ENCODE data around the gene CRACR2A. TPM values are rescaled to one million over a fixed set of nuclear protein-coding genes. Genes with fewer than 3 reads are reported as not detected.

CRACR2A gene
- total and polyA plus RNA-seq, 4 donors = 1.4 to 10.2 (median 5.5) TPM

GRCh38 chr12:3645091-3645490 lies 107.8 kb downstream of the CRACR2A start:
- 91 to 94% methylated on average over 4 of the region's 4 CpGs for WGBS, 2 donors
- no peak for ATAC-seq (ENCODE audit: insufficient read depth, low FRiP score)
- H3K27me3 ChIP-seq (ENCODE audit: control insufficient read depth in 3 of 3, insufficient read depth in 3 of 3, low read length in 2 of 3) = no peaks in the 10 kb centered on the region
- H3K4me3 ChIP-seq = no peak overlapping the region
- peaks cover 0 to 2% (median 0%) of the 10 kb centered on the region in 4 donors for H3K9me3 ChIP-seq (ENCODE audit: control insufficient read depth in 4 of 4, insufficient read depth in 3 of 4, low read length in 3 of 4)
- H3K4me1 ChIP-seq (ENCODE audit: control insufficient read depth in 5 of 5, insufficient read depth in 5 of 5, low read length in 5 of 5) = peaks cover 0 to 6% (median 0%) of the 10 kb centered on the region in 5 donors
- no peak overlapping the region for H3K9ac ChIP-seq (ENCODE audit: insufficient read depth in 1 of 2, low read length in 2 of 2)
- TF ChIP-seq, protein P1, sequence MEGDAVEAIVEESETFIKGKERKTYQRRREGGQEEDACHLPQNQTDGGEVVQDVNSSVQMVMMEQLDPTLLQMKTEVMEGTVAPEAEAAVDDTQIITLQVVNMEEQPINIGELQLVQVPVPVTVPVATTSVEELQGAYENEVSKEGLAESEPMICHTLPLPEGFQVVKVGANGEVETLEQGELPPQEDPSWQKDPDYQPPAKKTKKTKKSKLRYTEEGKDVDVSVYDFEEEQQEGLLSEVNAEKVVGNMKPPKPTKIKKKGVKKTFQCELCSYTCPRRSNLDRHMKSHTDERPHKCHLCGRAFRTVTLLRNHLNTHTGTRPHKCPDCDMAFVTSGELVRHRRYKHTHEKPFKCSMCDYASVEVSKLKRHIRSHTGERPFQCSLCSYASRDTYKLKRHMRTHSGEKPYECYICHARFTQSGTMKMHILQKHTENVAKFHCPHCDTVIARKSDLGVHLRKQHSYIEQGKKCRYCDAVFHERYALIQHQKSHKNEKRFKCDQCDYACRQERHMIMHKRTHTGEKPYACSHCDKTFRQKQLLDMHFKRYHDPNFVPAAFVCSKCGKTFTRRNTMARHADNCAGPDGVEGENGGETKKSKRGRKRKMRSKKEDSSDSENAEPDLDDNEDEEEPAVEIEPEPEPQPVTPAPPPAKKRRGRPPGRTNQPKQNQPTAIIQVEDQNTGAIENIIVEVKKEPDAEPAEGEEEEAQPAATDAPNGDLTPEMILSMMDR (IDR thresholded peaks at IDR 0.05; ENCODE audit: control extremely low read depth, extremely low read depth) = no peak
- H3K36me3 ChIP-seq (ENCODE audit: control insufficient read depth in 4 of 4, insufficient read depth in 4 of 4, low read length in 4 of 4) = peaks cover 0 to 9% (median 0%) of the 10 kb centered on the region in 4 donors
- no peak overlapping the region for H3K27ac ChIP-seq (ENCODE audit: low read depth in 1 of 2, low read length in 1 of 2)
- no peak for DNase-seq

DNA sequence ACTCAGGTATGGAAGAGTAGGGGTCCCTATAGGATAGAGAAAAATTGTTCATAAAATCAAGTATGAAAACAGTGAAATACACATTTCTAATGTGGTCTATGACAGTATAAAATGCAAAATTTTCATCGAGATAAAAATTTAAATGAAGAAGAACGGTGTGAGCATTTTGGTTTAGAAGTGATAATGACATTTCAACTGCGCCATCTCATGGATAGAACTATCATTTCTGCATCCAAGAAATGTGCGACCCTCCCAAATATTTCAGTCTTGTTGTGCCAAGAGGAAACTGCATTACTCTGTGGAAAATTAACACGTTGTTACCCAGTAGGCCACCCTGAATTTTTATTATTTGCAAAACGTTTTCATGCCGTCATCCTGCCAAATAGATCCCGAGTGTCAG lies 108.8 kb downstream of the CRACR2A start:
- Histone ChIP-seq H3K9ac (ENCODE audit: insufficient read depth in 1 of 2, low read length in 2 of 2) (no peak overlapping the region), H3K27ac (ENCODE audit: low read depth in 1 of 2, low read length in 1 of 2) (no peak overlapping the region)

GRCh38 chr12:3641428-3642018 lies 111.4 kb downstream of the CRACR2A start:
- Histone ChIP-seq H3K4me3 (no peak overlapping the region), H3K9ac (ENCODE audit: insufficient read depth in 1 of 2, low read length in 2 of 2) (no peak overlapping the region), H3K4me1 (ENCODE audit: control insufficient read depth in 5 of 5, insufficient read depth in 5 of 5, low read length in 5 of 5) (peaks cover 0 to 3% (median 0%) of the 10 kb centered on the region in 5 donors), H3K9me3 (ENCODE audit: control insufficient read depth in 4 of 4, insufficient read depth in 3 of 4, low read length in 3 of 4) (no peaks in the 10 kb centered on the region), H3K36me3 (ENCODE audit: control insufficient read depth in 4 of 4, insufficient read depth in 4 of 4, low read length in 4 of 4) (peaks cover 0 to 5% (median 0%) of the 10 kb centered on the region in 4 donors), H3K27ac (ENCODE audit: low read depth in 1 of 2, low read length in 1 of 2) (no peak overlapping the region), H3K27me3 (ENCODE audit: control insufficient read depth in 3 of 3, insufficient read depth in 3 of 3, low read length in 2 of 3) (no peaks in the 10 kb centered on the region)
- ATAC-seq (ENCODE audit: insufficient read depth, low FRiP score) (no peak), DNase-seq (no peak)
- 89 to 98% methylated on average over 3 of the region's 3 CpGs for WGBS, 2 donors
- TF ChIP-seq, protein P1 (IDR thresholded peaks at IDR 0.05; ENCODE audit: control extremely low read depth, extremely low read depth) = no peak

More for the DNA sequence above, 108.8 kb downstream of the CRACR2A start:
- Histone ChIP-seq H3K36me3 (ENCODE audit: control insufficient read depth in 4 of 4, insufficient read depth in 4 of 4, low read length in 4 of 4) (peaks cover 0 to 9% (median 0%) of the 10 kb centered on the region in 4 donors), H3K4me3 (no peak overlapping the region), H3K9me3 (ENCODE audit: control insufficient read depth in 4 of 4, insufficient read depth in 3 of 4, low read length in 3 of 4) (peaks cover 0 to 2% (median 0%) of the 10 kb centered on the region in 4 donors), H3K4me1 (ENCODE audit: control insufficient read depth in 5 of 5, insufficient read depth in 5 of 5, low read length in 5 of 5) (peaks cover 0 to 6% (median 0%) of the 10 kb centered on the region in 5 donors), H3K27me3 (ENCODE audit: control insufficient read depth in 3 of 3, insufficient read depth in 3 of 3, low read length in 2 of 3) (no peaks in the 10 kb centered on the region)
- DNase-seq (peak in 2 of 3 donors; percentile 47 to 48), ATAC-seq (ENCODE audit: insufficient read depth, low FRiP score) (no peak)
- 68 to 78% methylated on average over 8 of the region's 8 CpGs for WGBS, 2 donors
- TF ChIP-seq, protein P1 (IDR thresholded peaks at IDR 0.05; ENCODE audit: control extremely low read depth, extremely low read depth) = no peak
